Endothelial cell of umbilical vein (primary cell): ENCODE results near the gene ACTMAP.

Experiments
- CTCF ChIP-seq, 2 donors: IDR thresholded peaks; 1 replicate in 1 of 2; 2 replicates in 1 of 2; pipeline ENCODE4 v1.5.1; 2011; ENCODE audit warnings: low read length in 2 of 2, mild to moderate bottlenecking in 2 of 2, moderate library complexity in 2 of 2, control low read depth in 1 of 2, inconsistent platforms in 1 of 2, low read depth in 1 of 2; ENCODE audit not compliant: insufficient read depth in 1 of 2; ENCODE audit errors: extremely low read depth in 1 of 2
- EZH2 ChIP-seq: IDR thresholded peaks from 2 replicates; pipeline ENCODE4 v1.6.1; 2012; ENCODE audit warnings: borderline replicate concordance, low read depth, mild to moderate bottlenecking, moderate library complexity, low read length, inconsistent platforms; ENCODE audit not compliant: severe bottlenecking
- FOS ChIP-seq: IDR thresholded peaks from 2 replicates; pipeline ENCODE4 v1.6.1; 2011; ENCODE audit warnings: mild to moderate bottlenecking, low read length, moderate library complexity, borderline replicate concordance; ENCODE audit not compliant: insufficient read depth
- JUN ChIP-seq: IDR thresholded peaks from 2 replicates; pipeline ENCODE4 v1.6.1; 2011; ENCODE audit warnings: borderline replicate concordance, low read depth; ENCODE audit not compliant: insufficient read length, insufficient read depth
- MAX ChIP-seq: IDR thresholded peaks from 2 replicates; pipeline ENCODE4 v1.6.1; 2011; ENCODE audit not compliant: insufficient read depth, insufficient read length
- POLR2A ChIP-seq: IDR thresholded peaks from 2 replicates; pipeline ENCODE4 v1.6.1; 2012; ENCODE audit warnings: low read depth, mild to moderate bottlenecking, control low read depth, low read length
- POLR2AphosphoS5 ChIP-seq: IDR thresholded peaks from 2 replicates; pipeline ENCODE4 v1.6.1; 2012; ENCODE audit warnings: low read depth, mild to moderate bottlenecking, control low read depth, low read length, moderate library complexity; ENCODE audit not compliant: insufficient read depth

DNA sequence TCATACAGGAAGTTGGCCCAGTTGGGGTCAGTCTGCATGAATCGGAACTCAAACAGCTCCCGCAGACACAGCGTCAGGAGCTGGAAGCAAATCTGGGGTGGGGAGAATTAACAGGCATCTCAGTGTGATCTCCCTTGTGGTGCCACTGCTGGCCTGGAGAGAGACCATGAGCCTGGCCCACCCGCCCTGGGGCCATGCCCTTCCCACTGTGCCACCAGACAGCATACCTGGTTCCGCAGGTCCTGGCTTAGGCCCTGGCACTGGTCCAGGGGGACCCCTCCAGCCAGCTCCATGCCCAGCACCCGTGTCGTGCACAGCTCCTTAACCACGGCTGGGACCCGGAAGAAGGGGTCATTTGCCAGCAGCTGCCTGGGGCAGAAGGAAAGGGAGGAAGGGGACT, 50.2 kb downstream of the ACTMAP start:
- TF ChIP-seq POLR2AphosphoS5 (no peak), POLR2A (no peak), CTCF (IDR thresholded peaks at IDR 0.05; ENCODE audit: extremely low read depth in 1 of 2, insufficient read depth in 1 of 2, low read depth in 1 of 2, low read length in 2 of 2) (no peak), EZH2 (no peak), MAX (no peak), JUN (no peak), FOS (no peak)
